ENCODE results near the gene OPTC.

DNA sequence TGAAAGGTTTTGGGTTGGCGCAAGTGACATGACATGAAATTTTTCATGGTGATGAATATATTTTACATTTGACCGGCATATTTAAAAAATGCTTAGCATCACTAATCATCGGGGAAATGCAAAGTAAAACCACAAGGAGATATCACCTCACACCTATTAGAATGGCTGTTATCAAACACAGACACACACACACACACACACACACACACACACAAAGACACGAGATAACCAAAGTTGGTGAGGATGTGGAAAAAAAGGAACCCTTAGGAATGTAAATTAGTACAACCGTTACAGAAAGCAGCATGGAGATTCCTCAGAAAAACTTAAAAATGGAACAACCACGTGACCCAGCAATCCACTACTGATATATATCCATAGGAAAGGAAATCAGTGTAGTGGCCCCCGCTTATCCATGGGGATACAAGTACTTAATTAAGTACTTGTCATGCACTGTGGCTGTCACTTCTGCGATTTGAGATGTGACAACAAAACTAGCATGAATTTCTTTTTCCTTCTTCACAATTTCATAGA, 34.2 kb upstream of the OPTC start:
- TF ChIP-seq, protein P1, sequence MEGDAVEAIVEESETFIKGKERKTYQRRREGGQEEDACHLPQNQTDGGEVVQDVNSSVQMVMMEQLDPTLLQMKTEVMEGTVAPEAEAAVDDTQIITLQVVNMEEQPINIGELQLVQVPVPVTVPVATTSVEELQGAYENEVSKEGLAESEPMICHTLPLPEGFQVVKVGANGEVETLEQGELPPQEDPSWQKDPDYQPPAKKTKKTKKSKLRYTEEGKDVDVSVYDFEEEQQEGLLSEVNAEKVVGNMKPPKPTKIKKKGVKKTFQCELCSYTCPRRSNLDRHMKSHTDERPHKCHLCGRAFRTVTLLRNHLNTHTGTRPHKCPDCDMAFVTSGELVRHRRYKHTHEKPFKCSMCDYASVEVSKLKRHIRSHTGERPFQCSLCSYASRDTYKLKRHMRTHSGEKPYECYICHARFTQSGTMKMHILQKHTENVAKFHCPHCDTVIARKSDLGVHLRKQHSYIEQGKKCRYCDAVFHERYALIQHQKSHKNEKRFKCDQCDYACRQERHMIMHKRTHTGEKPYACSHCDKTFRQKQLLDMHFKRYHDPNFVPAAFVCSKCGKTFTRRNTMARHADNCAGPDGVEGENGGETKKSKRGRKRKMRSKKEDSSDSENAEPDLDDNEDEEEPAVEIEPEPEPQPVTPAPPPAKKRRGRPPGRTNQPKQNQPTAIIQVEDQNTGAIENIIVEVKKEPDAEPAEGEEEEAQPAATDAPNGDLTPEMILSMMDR (conservative IDR thresholded peaks at IDR 0.05; ENCODE audit: low read length), result no peak
- TF ChIP-seq EZH2phosphoT487 (IDR thresholded peaks at IDR 0.05; ENCODE audit: borderline replicate concordance), result no peak
